GM11168 (cell line): Measurements from ENCODE around the gene TPO.

Source experiments
- in situ Hi-C: fragments of 300-500 bp; cut with MboI; formaldehyde crosslinking; loops from one replicate; pipeline ENCODE4 v1.12.0; 2022; ENCODE audit warnings: low sequenced_read_pairs; ENCODE audit not compliant: unreplicated experiment

The TPO gene

GRCh38 chr2:1590596-1591460 lies 177.6 kb downstream of the TPO start:
- in situ Hi-C loops = no loop called here

- in situ Hi-C loops = no loop called here
Observed at GRCh38 chr2:1591461-1591770, 178.2 kb downstream of the TPO start.
